Measurements from ENCODE around the gene LINGO1. TPM values are rescaled to one million over a fixed set of nuclear protein-coding genes. Genes with fewer than 3 reads are reported as not detected.

Gene LINGO1
- polyA plus RNA-seq, 1 of the 3 experiments (the other 2 are of a cell fraction) = 0.56 TPM

GRCh38 chr15:77628010-77628409 lies 4.7 kb downstream of the LINGO1 start:
- no peaks in the 10 kb centered on the region for H3F3A ChIP-seq (replicated peaks; ENCODE audit: insufficient read depth)
- ChIA-PET CTCF (interaction anchor here (0.8 to 15.7 kb wide), 7 partner anchors 10 to 509 kb away, joined by 3 to 458 read pairs (median 4); no protein-coding TSS in a partner anchor), POLR2A (no interaction called here)
- H3K9ac ChIP-seq = no peak overlapping the region
- H2AFZ ChIP-seq (ENCODE audit: low read depth) = no peak overlapping the region
- H3K4me3 ChIP-seq (ENCODE audit: low read depth in 2 of 2, low read length in 1 of 2) = no peak overlapping the region
- WGBS (ENCODE audit: low lambda C conversion rate) = 75% methylated on average over 2 of the region's 2 CpGs
- no peaks in the 10 kb centered on the region for H3K79me2 ChIP-seq (ENCODE audit: insufficient read depth)
- H3K9me3 ChIP-seq = no peaks in the 10 kb centered on the region
- DNase-seq = no peak
- H3K27me3 ChIP-seq (ENCODE audit: insufficient read depth) = peaks cover 34% of the 10 kb centered on the region
- no peaks in the 10 kb centered on the region for H3K36me3 ChIP-seq (replicated peaks in 1 of 2; ENCODE audit: control insufficient read depth in 1 of 2, insufficient read depth in 2 of 2, low read length in 1 of 2)
- H3K27ac ChIP-seq (ENCODE audit: low read depth in 2 of 2, low read length in 1 of 2) = no peak overlapping the region
- H4K20me1 ChIP-seq (ENCODE audit: insufficient read depth) = no peaks in the 10 kb centered on the region
- H3K4me2 ChIP-seq = no peak overlapping the region
- H3K4me1 ChIP-seq (ENCODE audit: control insufficient read depth in 1 of 2, insufficient read depth in 2 of 2, low read depth in 1 of 2, low read length in 1 of 2) = peaks cover 0 to 49% of the 10 kb centered on the region in 2 experiments; a peak in 2 of 4 replicates
- H3K9me2 ChIP-seq = no peaks in the 10 kb centered on the region
- no peak for TF ChIP-seq YY1 (IDR thresholded peaks at IDR 0.05; ENCODE audit: low read depth)
- TF ChIP-seq CHD2 (IDR thresholded peaks at IDR 0.05; ENCODE audit: low read length, partially characterized antibody) = no peak
- no peak for TF ChIP-seq TAF1 (IDR thresholded peaks at IDR 0.05; ENCODE audit: borderline replicate concordance, low read depth, low read length)
- TF ChIP-seq FOXM1 (IDR thresholded peaks at IDR 0.05; ENCODE audit: low read depth) = no peak
- no peak for TF ChIP-seq FOXJ3 (CRISPR knock-in tag; IDR thresholded peaks at IDR 0.05)
- no peak for TF ChIP-seq RCOR1 (IDR thresholded peaks at IDR 0.05; ENCODE audit: low read length)
- no peak for TF ChIP-seq RXRA (IDR thresholded peaks at IDR 0.05; ENCODE audit: borderline replicate concordance, low read depth)
- TF ChIP-seq, protein P1, sequence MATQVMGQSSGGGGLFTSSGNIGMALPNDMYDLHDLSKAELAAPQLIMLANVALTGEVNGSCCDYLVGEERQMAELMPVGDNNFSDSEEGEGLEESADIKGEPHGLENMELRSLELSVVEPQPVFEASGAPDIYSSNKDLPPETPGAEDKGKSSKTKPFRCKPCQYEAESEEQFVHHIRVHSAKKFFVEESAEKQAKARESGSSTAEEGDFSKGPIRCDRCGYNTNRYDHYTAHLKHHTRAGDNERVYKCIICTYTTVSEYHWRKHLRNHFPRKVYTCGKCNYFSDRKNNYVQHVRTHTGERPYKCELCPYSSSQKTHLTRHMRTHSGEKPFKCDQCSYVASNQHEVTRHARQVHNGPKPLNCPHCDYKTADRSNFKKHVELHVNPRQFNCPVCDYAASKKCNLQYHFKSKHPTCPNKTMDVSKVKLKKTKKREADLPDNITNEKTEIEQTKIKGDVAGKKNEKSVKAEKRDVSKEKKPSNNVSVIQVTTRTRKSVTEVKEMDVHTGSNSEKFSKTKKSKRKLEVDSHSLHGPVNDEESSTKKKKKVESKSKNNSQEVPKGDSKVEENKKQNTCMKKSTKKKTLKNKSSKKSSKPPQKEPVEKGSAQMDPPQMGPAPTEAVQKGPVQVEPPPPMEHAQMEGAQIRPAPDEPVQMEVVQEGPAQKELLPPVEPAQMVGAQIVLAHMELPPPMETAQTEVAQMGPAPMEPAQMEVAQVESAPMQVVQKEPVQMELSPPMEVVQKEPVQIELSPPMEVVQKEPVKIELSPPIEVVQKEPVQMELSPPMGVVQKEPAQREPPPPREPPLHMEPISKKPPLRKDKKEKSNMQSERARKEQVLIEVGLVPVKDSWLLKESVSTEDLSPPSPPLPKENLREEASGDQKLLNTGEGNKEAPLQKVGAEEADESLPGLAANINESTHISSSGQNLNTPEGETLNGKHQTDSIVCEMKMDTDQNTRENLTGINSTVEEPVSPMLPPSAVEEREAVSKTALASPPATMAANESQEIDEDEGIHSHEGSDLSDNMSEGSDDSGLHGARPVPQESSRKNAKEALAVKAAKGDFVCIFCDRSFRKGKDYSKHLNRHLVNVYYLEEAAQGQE (IDR thresholded peaks at IDR 0.05; ENCODE audit: low read depth, low read length) = no peak
- TF ChIP-seq RAD21 (IDR thresholded peaks at IDR 0.05; ENCODE audit: low read length) = no peak
- no peak for TF ChIP-seq EP300 (IDR thresholded peaks at IDR 0.05; ENCODE audit: borderline replicate concordance in 1 of 2, low read depth in 1 of 2, low read length in 1 of 2)
- TF ChIP-seq CTCF (IDR thresholded peaks at IDR 0.05) = no peak
- no peak for TF ChIP-seq SMC3 (IDR thresholded peaks at IDR 0.05; ENCODE audit: low read depth, low read length)
- TF ChIP-seq GATA2 (CRISPR knock-in tag; IDR thresholded peaks at IDR 0.05) = no peak
- TF ChIP-seq USF2 (IDR thresholded peaks at IDR 0.05; ENCODE audit: borderline replicate concordance, low read depth, low read length) = no peak
- no peak for TF ChIP-seq GABPA (IDR thresholded peaks at IDR 0.05; ENCODE audit: low read depth)

All from SK-N-SH (cell line).